Lung microvascular endothelial cell (primary cell): ENCODE results near the gene SEPHS2. TPM values are rescaled to one million over a fixed set of nuclear protein-coding genes. Genes with fewer than 3 reads are reported as not detected.
"Not testable (repeated sequence)": the region's sequence is repeated elsewhere in the genome, so short reads cannot be mapped to it uniquely, and the experiment has no call there.

Source experiments
- DNase-seq, 2 donors: peaks; one replicate each; pipeline versions ENCODE4 v3.0.0 to v3.0.0-alpha.2; 2010; ENCODE audit warnings: low read depth in 2 of 2
- total RNA-seq: library from RNA; depleted of rRNA; stranded (reverse); fragments of >200 nt; gene quantifications from 2 replicates; pipeline ENCODE4 v1.2.1, GENCODE V29; 2014

The SEPHS2 gene
- total RNA-seq, 1 donor from 2014 or later: 17.9 TPM

- no peak for DNase-seq
These were observed 46.8 kb downstream of the SEPHS2 start for GRCh38 chr16:30398661-30399434.

- no peak for DNase-seq
These were observed 47.7 kb downstream of the SEPHS2 start for GRCh38 chr16:30397776-30398660.

GRCh38 chr16:30397056-30397455 is 48.6 kb downstream of the SEPHS2 start:
- no peak for DNase-seq

- not testable (repeated sequence) for DNase-seq
These were observed 49.0 kb downstream of the SEPHS2 start for GRCh38 chr16:30396627-30397026.

- peak in 1 of 2 donors; percentile 34 for DNase-seq
These were observed 49.6 kb downstream of the SEPHS2 start for GRCh38 chr16:30395992-30396585.

- DNase-seq: peak; percentile 93 to 96
These were observed 50.3 kb downstream of the SEPHS2 start, which contains the start of gene ZNF48 for GRCh38 chr16:30395155-30395991. Gene ZNF48, plus strand, starts transcription at chr16:30395420. Its CDS starts 375 bp downstream, at chr16:30395795.

GRCh38 chr16:30394592-30395154 is 51.0 kb downstream of the SEPHS2 start:
- DNase-seq: peak in 1 of 2 donors; percentile 22

Other genes starting within 250 kb of the SEPHS2 start
- 1.1 and 2.2 TPM in 2 replicates for gene SULT1A3, start 246.6 kb downstream of the SEPHS2 start, total RNA-seq
- 0.22 and 0.60 TPM in 2 replicates for gene NPIPB13, start 197.4 kb downstream of the SEPHS2 start, total RNA-seq
- 31.6 and 31.9 TPM in 2 replicates for gene CD2BP2, start 90.6 kb downstream of the SEPHS2 start, total RNA-seq
- gene TBC1D10B, start 75.4 kb downstream of the SEPHS2 start, total RNA-seq: 16.6 and 22.4 TPM in 2 replicates
- gene MYL11, start 71.1 kb downstream of the SEPHS2 start, total RNA-seq: not detected in 2 replicates
- 0.20 TPM in 1 of 2 replicates, not detected in the other for gene SEPTIN1, start 63.3 kb downstream of the SEPHS2 start, total RNA-seq
- gene ZNF48, start 50.5 kb downstream of the SEPHS2 start, total RNA-seq: 11.1 and 11.6 TPM in 2 replicates
- 8.3 and 10.5 TPM in 2 replicates for gene ZNF771, start 38.3 kb downstream of the SEPHS2 start, total RNA-seq
- gene DCTPP1, start 15.8 kb downstream of the SEPHS2 start, total RNA-seq: 54.8 and 57.5 TPM in 2 replicates
- not detected in 2 replicates for gene ITGAL, start 26.9 kb upstream of the SEPHS2 start, total RNA-seq
- 11.3 and 17.9 TPM in 2 replicates for gene ZNF768, start 80.7 kb upstream of the SEPHS2 start, total RNA-seq
- gene ZNF747, start 89.0 kb upstream of the SEPHS2 start, total RNA-seq: 4.8 and 7.7 TPM in 2 replicates
- 2.0 and 3.2 TPM in 2 replicates for gene ZNF764, start 112.5 kb upstream of the SEPHS2 start, total RNA-seq
- gene ZNF688, start 125.8 kb upstream of the SEPHS2 start, total RNA-seq: 5.0 and 5.4 TPM in 2 replicates
- 5.4 and 9.9 TPM in 2 replicates for gene ZNF785, start 139.8 kb upstream of the SEPHS2 start, total RNA-seq
- 3.1 and 4.0 TPM in 2 replicates for gene ZNF689, start 164.5 kb upstream of the SEPHS2 start, total RNA-seq
- 4.1 and 4.4 TPM in 2 replicates for gene PRR14, start 205.1 kb upstream of the SEPHS2 start, total RNA-seq
- 7.8 and 13.3 TPM in 2 replicates for gene FBRS, start 212.6 kb upstream of the SEPHS2 start, total RNA-seq